Measurements from ENCODE around the gene LENEP. TPM values are rescaled to one million over a fixed set of nuclear protein-coding genes. Genes with fewer than 3 reads are reported as not detected.

The LENEP gene
- total RNA-seq, 1 donor from 2014 or later: 0.98 TPM

- intact Hi-C loops (cut with micrococcal nuclease): loop anchor here (5.0 kb wide), 1 partner anchor 184 kb away; no protein-coding TSS in a partner anchor
These were observed 14.9 kb downstream of the LENEP start for GRCh38 chr1:155008015-155008941.

GRCh38 chr1:155009221-155009711 is 15.9 kb downstream of the LENEP start:
- intact Hi-C loops (cut with micrococcal nuclease): loop anchor here (5.0 kb wide), 1 partner anchor 183 kb away; no protein-coding TSS in a partner anchor

DNA sequence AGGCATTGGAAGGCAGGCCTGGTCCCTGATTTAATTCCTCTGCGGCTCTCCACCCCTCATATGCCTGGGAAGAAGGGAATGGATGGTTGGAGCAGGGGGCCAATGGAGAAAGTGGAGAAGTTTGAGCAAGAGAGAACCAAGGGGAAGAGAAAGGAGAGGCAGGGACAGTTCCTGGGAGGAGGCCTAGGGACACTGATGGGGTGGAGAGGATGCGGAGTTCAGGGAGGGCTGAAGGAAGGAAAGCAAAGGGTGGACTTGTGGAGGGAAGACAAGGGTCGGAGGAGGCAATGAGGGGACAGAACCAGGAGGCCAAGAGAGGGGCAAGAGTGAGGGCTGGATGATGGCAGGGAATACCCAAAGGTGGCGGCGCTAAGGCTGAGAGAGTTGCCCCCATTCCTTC is 16.4 kb downstream of the LENEP start:
- intact Hi-C loops (cut with micrococcal nuclease): loop anchor here (1.0 to 5.0 kb wide), 2 partner anchors 7 to 183 kb away; partner anchors contain the start of gene ZBTB7B

- intact Hi-C loops (cut with micrococcal nuclease): loop anchor here (1.0 kb wide), 1 partner anchor 8 kb away; the partner anchor contains the start of gene ZBTB7B
These were observed 17.0 kb downstream of the LENEP start for GRCh38 chr1:155010211-155010918.

DNA sequence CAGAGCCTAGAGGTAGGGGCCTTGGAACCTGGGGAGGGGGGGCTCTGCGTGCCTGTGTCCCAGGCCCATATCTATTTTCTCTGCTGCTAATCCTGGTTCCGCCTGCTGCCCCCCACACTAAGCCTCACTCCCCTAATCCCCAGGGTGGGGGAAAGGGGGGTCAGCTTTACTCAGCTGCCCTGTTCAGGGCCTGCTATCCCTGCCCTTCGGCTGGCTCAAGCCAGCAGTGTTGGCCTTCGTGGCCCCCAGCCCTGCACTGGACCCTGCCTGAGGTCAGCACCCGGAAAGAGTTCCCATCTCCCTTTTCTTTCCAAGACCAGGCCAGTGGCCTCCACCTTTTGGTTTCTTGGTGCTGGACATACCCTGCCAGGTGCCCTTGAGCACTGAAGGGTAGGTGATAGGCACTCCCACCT is 17.6 kb downstream of the LENEP start:
- intact Hi-C loops (cut with micrococcal nuclease): no loop called here

DNA sequence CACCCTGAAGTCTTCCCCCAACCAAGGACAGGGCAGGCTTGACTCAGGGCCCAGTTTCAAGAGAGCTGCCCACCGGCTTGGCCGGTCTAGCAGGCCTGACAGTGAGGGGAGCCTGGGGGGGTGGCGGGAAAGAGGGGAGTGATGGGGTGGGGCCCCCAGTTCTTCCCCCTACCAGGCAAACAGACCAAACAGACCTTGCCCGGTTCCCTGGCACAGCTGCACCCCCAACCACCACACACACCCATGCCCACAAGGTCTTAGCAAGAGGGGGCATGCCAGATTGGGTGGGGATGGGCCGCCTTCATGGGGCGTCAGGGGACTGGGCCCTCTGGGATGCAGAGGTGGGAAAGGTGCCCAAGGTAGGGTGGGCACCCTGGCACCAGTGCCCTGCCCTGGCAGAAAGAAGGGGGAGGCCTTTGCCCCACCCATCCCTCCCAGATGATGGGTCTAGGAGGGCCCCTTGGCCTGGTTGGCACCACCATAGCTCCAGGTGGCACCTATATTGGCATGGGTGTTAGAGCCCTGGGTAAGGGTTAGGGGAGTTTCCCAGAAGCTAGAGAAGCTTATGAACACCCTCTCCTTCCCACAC is 18.1 kb downstream of the LENEP start:
- intact Hi-C loops (cut with micrococcal nuclease): loop anchor here (2.0 kb wide), 1 partner anchor 39 kb away; the partner anchor contains the start of gene ADAM15

DNA sequence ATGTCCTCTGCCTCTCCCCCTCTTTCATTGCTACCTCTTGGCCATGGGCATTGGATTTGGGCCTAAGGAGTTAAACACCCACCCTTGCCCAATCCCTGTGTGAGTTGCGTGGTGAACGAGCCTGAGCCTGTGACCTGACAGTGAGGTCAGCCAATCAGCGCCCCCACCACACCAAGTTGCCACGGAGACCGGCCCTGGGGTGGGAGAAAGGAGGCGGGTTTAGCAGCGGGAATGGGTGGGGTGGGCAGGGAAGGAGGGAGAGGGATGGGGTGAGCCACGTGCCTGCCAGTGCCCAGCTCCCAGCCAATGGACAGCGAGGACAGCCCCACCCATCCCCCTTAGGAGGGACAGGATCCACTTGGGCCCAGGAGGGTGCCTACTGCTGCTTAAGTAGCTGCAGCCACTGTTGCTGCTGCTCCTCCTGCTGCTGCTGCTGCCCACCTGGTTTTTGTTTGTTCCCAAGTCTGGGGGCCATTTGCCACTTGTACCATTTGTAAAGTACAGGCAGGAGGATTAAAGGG is 18.7 kb downstream of the LENEP start:
- intact Hi-C loops (cut with micrococcal nuclease): loop anchor here (2.0 kb wide), 1 partner anchor 39 kb away; the partner anchor contains the start of gene ADAM15

GRCh38 chr1:155012776-155013602 is 19.6 kb downstream of the LENEP start:
- intact Hi-C loops (cut with micrococcal nuclease): loop anchor here (2.0 kb wide), 1 partner anchor 38 kb away; the partner anchor contains the start of gene ADAM15

DNA sequence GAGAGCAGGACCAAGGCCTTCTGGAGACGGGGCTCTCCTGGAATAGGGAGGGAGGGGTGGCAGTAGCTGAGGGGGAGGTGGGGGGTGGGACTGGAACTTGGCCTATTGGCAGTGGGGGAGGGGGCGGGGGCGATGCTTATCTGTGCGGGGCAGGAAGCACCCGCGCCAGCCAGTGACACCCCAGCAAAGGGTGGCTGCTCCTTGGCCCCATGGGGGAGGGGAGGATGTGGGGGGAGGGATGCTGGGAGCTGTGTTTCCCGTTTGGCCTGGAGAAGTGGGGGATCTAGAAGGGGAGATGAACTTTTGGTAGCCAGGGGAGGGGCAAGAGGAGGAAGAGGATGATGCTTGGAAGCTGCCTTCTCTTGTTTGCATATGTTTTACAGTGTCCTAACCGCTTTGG is 20.2 kb downstream of the LENEP start:
- intact Hi-C loops (cut with micrococcal nuclease): loop anchor here (2.0 kb wide), 1 partner anchor 37 kb away; the partner anchor contains the start of gene ADAM15

- intact Hi-C loops (cut with micrococcal nuclease): no loop called here
These were observed 21.5 kb downstream of the LENEP start for GRCh38 chr1:155014709-155015508.

GRCh38 chr1:155015527-155016230 is 22.3 kb downstream of the LENEP start:
- intact Hi-C loops (cut with micrococcal nuclease): loop anchor here (2.0 kb wide), 1 partner anchor 457 kb away; the partner anchor contains the start of gene UBE2Q1

DNA sequence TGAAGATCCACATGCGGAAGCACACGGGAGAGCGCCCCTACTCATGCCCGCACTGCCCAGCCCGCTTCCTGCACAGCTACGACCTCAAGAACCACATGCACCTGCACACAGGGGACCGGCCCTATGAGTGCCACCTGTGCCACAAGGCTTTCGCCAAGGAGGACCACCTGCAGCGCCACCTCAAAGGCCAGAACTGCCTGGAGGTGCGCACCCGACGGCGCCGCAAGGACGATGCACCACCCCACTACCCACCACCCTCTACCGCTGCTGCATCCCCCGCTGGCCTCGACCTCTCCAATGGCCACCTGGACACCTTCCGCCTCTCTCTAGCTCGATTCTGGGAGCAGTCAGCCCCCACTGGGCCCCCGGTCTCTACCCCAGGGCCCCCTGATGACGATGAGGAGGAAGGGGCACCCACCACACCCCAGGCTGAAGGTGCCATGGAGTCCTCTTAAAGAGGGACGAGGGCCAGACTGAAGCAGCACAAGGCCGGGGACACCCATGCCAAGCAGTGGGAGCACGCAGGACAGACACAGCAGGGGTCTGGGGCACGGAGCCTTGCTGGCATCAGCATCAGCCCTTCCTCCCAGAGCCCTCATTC is 22.9 kb downstream of the LENEP start:
- intact Hi-C loops (cut with micrococcal nuclease): loop anchor here (2.0 kb wide), 1 partner anchor 458 kb away; the partner anchor contains the start of gene UBE2Q1

DNA sequence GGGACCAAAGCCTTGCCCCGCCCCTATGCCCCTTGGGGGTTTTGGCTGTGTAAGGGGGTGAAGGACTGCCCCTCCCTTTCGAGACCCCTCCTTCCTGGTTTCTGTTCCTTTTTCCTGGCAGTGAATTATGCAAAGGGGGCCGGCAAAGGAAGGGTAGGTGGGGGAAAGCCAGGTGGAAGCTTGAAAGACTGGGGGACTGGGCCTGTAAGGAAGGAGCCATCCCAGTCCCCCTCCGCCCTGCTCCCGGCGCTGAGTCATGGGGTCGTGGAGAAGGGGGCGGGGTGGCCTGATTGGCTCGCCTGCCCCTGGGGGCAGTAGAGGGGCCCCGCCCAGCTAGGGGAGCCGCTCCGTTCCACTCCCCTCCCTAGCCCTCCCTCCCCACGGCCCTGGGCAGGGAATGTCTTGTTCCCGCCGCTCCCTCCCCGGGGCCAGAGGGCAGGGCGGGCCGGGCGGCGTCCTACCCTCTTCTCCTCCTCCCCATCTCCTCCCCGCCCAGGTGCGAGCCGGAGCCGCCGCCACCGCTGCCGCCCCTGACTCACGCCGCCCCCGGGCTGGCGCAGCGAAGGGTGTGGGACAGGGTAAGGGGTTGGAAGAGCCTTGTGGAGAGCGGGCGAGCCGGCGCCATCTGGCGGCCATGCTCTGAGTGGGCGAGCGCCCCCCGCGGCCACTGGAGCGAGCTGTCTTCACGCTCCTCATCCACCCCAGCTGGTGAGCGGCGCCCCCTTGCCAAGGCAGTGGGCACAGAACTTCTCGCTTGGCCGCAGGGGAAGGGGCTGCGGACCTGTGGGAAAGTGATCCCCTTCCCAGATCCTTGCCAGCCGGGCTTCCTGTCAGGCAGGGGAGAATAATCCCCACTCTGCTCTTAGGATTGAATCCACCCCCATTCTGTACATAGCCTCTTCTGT is 23.9 kb downstream of the LENEP start:
- intact Hi-C loops (cut with micrococcal nuclease): loop anchor here (1.0 to 2.0 kb wide), 6 partner anchors 11 to 458 kb away; partner anchors contain the start of genes CKS1B, FLAD1 and UBE2Q1

DNA sequence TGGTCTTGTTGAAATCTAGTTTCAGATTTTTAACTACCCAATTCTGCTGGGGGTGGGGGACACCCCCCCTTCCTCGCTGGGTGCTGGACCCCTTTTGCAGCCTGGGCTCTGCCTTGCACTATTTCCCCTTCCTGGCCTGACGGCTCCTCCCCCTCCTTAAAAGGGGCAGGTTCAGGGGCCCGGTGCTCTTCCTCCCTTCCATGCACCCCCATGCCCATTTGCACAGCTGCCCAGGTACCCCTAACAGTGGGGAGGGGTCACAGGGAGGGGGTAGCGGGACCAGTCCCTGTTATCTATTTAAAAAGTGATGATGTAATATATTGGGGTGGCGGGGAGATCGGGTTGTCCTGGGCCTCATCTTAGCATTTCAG is 24.5 kb downstream of the LENEP start:
- intact Hi-C loops (cut with micrococcal nuclease): loop anchor here (1.0 to 2.0 kb wide), 6 partner anchors 12 to 459 kb away; partner anchors contain the start of genes CKS1B, FLAD1 and UBE2Q1

- intact Hi-C loops (cut with micrococcal nuclease): no loop called here
These were observed 25.4 kb downstream of the LENEP start for GRCh38 chr1:155018617-155019348.
